A673 (cell line): ENCODE results near the gene H2BK1. TPM values are rescaled to one million over a fixed set of nuclear protein-coding genes. Genes with fewer than 3 reads are reported as not detected.

Experiments used
- BruUV-seq: library from RNA; stranded (reverse); fragments of 400-500 nt; replicated peaks from 2 replicates; lab custom pipeline; 2021; lab: Mats Ljungman, UMichigan
- CTCF ChIA-PET: fragments of 300-600 bp; sonication (Branson Sonifier 250); formaldehyde crosslinking; loops from one replicate; lab custom pipeline; 2022; ENCODE audit warnings: antibody characterized with exemption; lab: Charles Lee
- POLR2A ChIA-PET: fragments of 300-600 bp; sonication (Branson Sonifier 250); formaldehyde crosslinking; loops from one replicate; lab custom pipeline; 2022; ENCODE audit warnings: antibody characterized with exemption; ENCODE audit not compliant: low non-redundant PET; lab: Charles Lee
- DNase-seq: peaks from one replicate; pipeline ENCODE4 v3.0.0-alpha.2; 2015; ENCODE audit warnings: low spot score
- H3K27ac ChIP-seq: fragments of 200-600 bp; sonication (generic); 2 replicates; pipeline ENCODE4 v1.5.1; 2016; ENCODE audit warnings: mixed run types, low read depth, mild to moderate bottlenecking, mixed read lengths, antibody characterized with exemption, low read length; ENCODE audit not compliant: poor library complexity, severe bottlenecking
- H3K27me3 ChIP-seq: fragments of 200-600 bp; sonication (generic); replicated peaks from 2 replicates; pipeline ENCODE4 v1.6.1; 2017; ENCODE audit warnings: mixed run types, low read depth, mild to moderate bottlenecking, mixed read lengths, antibody characterized with exemption, low read length; ENCODE audit not compliant: insufficient read depth, poor library complexity
- H3K36me3 ChIP-seq: fragments of 200-600 bp; sonication (generic); 2 replicates; pipeline ENCODE4 v1.6.1; 2016; ENCODE audit warnings: mixed run types, mild to moderate bottlenecking, mixed read lengths, antibody characterized with exemption, low read length; ENCODE audit not compliant: insufficient read depth, poor library complexity, severe bottlenecking
- H3K4me1 ChIP-seq: fragments of 200-600 bp; sonication (generic); 2 replicates; pipeline ENCODE4 v1.6.1; 2017; ENCODE audit warnings: mixed run types, mild to moderate bottlenecking, mixed read lengths, antibody characterized with exemption, low read length; ENCODE audit not compliant: insufficient read depth, poor library complexity, severe bottlenecking
- H3K4me3 ChIP-seq: fragments of 200-600 bp; sonication (generic); 2 replicates; pipeline ENCODE4 v1.5.1; 2016; ENCODE audit warnings: low read depth, mixed run types, mild to moderate bottlenecking, mixed read lengths, low read length; ENCODE audit not compliant: poor library complexity, severe bottlenecking
- H3K9me3 ChIP-seq: fragments of 200-600 bp; sonication (generic); 2 replicates; pipeline ENCODE4 v1.6.1; 2016; ENCODE audit warnings: mixed run types, low read depth, mild to moderate bottlenecking, mixed read lengths, antibody characterized with exemption, low read length; ENCODE audit not compliant: poor library complexity, severe bottlenecking
- CTCF ChIP-seq: fragments of 300-800, 200-600 bp; sonication (generic); conservative IDR thresholded peaks from 2 replicates; pipeline ENCODE4 v1.5.1; 2017; ENCODE audit warnings: low read depth, mild to moderate bottlenecking, antibody characterized with exemption, low read length, moderate library complexity, mixed read lengths
- EZH2 ChIP-seq: fragments of 200-600 bp; sonication (generic); IDR thresholded peaks from 2 replicates; pipeline ENCODE4 v1.6.1; 2017; ENCODE audit warnings: borderline replicate concordance, low read depth, mild to moderate bottlenecking, mixed read lengths, antibody characterized with exemption, low read length; ENCODE audit not compliant: poor library complexity, severe bottlenecking
- intact Hi-C: fragments of 100-400 bp; cut with micrococcal nuclease; formaldehyde crosslinking; loops from one replicate; pipeline ENCODE4 v1.10.0; 2022; ENCODE audit not compliant: unreplicated experiment
- total RNA-seq: library from RNA; stranded (reverse); gene quantifications from 2 replicates; pipeline ENCODE4 v1.2.3, GENCODE V29; 2021

The H2BK1 gene
- total RNA-seq, 1 experiment from 2014 or later = not detected

DNA sequence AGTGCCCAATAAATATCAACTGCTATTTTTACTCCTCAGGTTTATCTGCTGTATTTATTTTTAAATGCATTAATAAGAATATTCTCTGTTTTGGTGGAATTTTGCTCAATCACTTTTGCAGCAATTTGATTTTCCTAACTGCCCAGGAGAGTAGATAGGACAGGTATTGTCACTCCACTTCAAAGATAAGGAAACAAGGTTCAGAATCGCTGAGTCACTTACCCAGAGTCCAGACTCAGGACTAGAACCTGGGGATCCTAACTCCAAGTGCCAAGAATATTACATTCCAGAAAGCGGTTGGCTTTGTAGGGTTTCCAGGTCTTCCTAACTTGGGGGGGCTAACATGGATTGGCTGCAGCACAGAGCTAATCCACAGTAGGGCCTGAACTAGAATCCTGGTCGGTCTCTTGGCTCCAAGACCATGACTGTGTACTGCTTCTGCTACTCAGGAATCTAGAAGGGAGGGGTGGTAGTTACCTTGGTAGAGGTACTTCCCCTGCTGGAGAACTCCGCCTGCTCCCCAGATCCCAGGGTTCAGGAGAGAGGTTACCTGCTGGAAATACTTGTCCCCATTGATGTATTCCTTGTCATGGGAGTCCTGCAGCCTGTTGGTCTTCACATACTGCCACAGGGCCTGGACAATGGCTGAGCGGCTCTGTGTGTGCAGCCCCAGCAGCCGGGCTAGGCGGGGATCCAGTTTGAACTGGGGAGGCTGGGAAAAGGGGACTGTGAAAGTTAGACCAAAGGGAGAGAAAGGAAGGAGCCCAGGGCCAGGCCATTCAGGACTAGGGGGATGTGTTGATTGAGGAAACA is 30.9 kb upstream of the H2BK1 start:
- no TSS peak for BruUV-seq
- Histone ChIP-seq H3K4me3 (no peak overlapping the region), H3K36me3 (peaks cover 54% of the 10 kb centered on the region), H3K4me1 (peaks cover 28% of the 10 kb centered on the region), H3K27me3 (no peaks in the 10 kb centered on the region), H3K9me3 (no peaks in the 10 kb centered on the region), H3K27ac (peak overlapping the region; percentile 50)
- ChIA-PET CTCF (no interaction called here), POLR2A (no interaction called here)
- intact Hi-C loops = no loop called here
- DNase-seq = no peak
- no peak for TF ChIP-seq EZH2
- TF ChIP-seq CTCF = no peak

- Histone ChIP-seq H3K4me1 (peaks cover 22% of the 10 kb centered on the region), H3K27ac (peak overlapping the region; percentile 50), H3K9me3 (no peaks in the 10 kb centered on the region), H3K4me3 (no peak overlapping the region), H3K36me3 (peaks cover 57% of the 10 kb centered on the region), H3K27me3 (no peaks in the 10 kb centered on the region)
- intact Hi-C loops = no loop called here
- ChIA-PET POLR2A (no interaction called here), CTCF (interaction anchor here (0.7 kb wide), 1 partner anchor 1314 kb away, joined by 6 read pairs; no protein-coding TSS in a partner anchor)
- TF ChIP-seq EZH2 = no peak
- TF ChIP-seq CTCF = no peak
- no peak for DNase-seq
- no TSS peak for BruUV-seq
These were observed 30.2 kb upstream of the H2BK1 start for GRCh38 chr7:151240536-151240935.

- Histone ChIP-seq H3K27ac (no peak overlapping the region), H3K27me3 (no peaks in the 10 kb centered on the region), H3K4me3 (no peak overlapping the region), H3K9me3 (no peaks in the 10 kb centered on the region), H3K36me3 (peaks cover 63% of the 10 kb centered on the region), H3K4me1 (peaks cover 17% of the 10 kb centered on the region)
- intact Hi-C loops = no loop called here
- ChIA-PET CTCF (interaction anchor here (0.7 kb wide), 1 partner anchor 1313 kb away, joined by 6 read pairs; no protein-coding TSS in a partner anchor), POLR2A (no interaction called here)
- BruUV-seq = no TSS peak
- DNase-seq = no peak
- TF ChIP-seq CTCF (no peak), EZH2 (no peak)
These were observed 29.7 kb upstream of the H2BK1 start for GRCh38 chr7:151239837-151240459.
